GM18499 (cell line): Measurements from ENCODE around the gene C6orf132.

Experiments
- ATAC-seq: cut with Tn5 transposase; IDR thresholded peaks from one replicate; pipeline ENCODE4 v1.9.1; 2021; ENCODE audit warnings: moderate number of reproducible peaks; ENCODE audit not compliant: insufficient read depth, unreplicated experiment

The C6orf132 gene

GRCh38 chr6:42088101-42088591 is 54.3 kb downstream of the C6orf132 start:
- no peak for ATAC-seq

GRCh38 chr6:42086046-42087035 is 56.1 kb downstream of the C6orf132 start:
- no peak for ATAC-seq

- ATAC-seq = no peak
Measured at GRCh38 chr6:42084889-42085288, 57.5 kb downstream of the C6orf132 start.

- no peak for ATAC-seq
Measured at GRCh38 chr6:42083530-42083929, 58.9 kb downstream of the C6orf132 start.

GRCh38 chr6:42079941-42080464 is 62.4 kb downstream of the C6orf132 start:
- ATAC-seq = no peak

- ATAC-seq = no peak
Measured at GRCh38 chr6:42078386-42078785, 64.0 kb downstream of the C6orf132 start.

GRCh38 chr6:42075159-42075838 is 67.1 kb downstream of the C6orf132 start:
- ATAC-seq = no peak

- no peak for ATAC-seq
Measured at GRCh38 chr6:42073287-42073686, 69.1 kb downstream of the C6orf132 start.

- no peak for ATAC-seq
Measured at GRCh38 chr6:42071881-42072583, 70.4 kb downstream of the C6orf132 start.

GRCh38 chr6:42068872-42069522 is 73.4 kb downstream of the C6orf132 start:
- no peak for ATAC-seq

GRCh38 chr6:42068173-42068572 is 74.2 kb downstream of the C6orf132 start:
- ATAC-seq = no peak

- ATAC-seq = no peak
Measured at GRCh38 chr6:42066156-42066675, 76.2 kb downstream of the C6orf132 start.

- ATAC-seq = no peak
Measured at GRCh38 chr6:42059743-42060142, 82.7 kb downstream of the C6orf132 start.

GRCh38 chr6:42053601-42054000 is 88.8 kb downstream of the C6orf132 start:
- no peak for ATAC-seq

- no peak for ATAC-seq
Measured at GRCh38 chr6:42051268-42051653, 91.2 kb downstream of the C6orf132 start.
